IPS-20b (cell line): ENCODE data around the gene BLOC1S1.
A peak's percentile ranks its signal among the peaks of the same experiment; 100 is the strongest.

ENCODE experiments used
- H3K27ac ChIP-seq: one replicate; pipeline ENCODE4 v1.5.1; 2013; ENCODE audit warnings: low read length
- H3K27me3 ChIP-seq: 2 replicates; pipeline ENCODE4 v1.6.1; 2013; ENCODE audit warnings: mild to moderate bottlenecking, low read length, inconsistent platforms; ENCODE audit not compliant: insufficient read depth
- H3K36me3 ChIP-seq: 2 replicates; pipeline ENCODE4 v1.6.1; 2013; ENCODE audit warnings: low read depth, mild to moderate bottlenecking, inconsistent platforms, low read length, moderate library complexity; ENCODE audit not compliant: insufficient read depth
- H3K4me1 ChIP-seq: 2 replicates; pipeline ENCODE4 v1.6.1; 2013; ENCODE audit warnings: mild to moderate bottlenecking, control low read depth, inconsistent platforms, low read length, moderate library complexity; ENCODE audit not compliant: insufficient read depth
- H3K4me3 ChIP-seq: 2 replicates; pipeline ENCODE4 v1.5.1; 2013; ENCODE audit warnings: mild to moderate bottlenecking, low read length, inconsistent platforms
- H3K9ac ChIP-seq: 2 replicates; pipeline ENCODE4 v1.6.1; 2013; ENCODE audit warnings: low read depth, mild to moderate bottlenecking, inconsistent platforms, low read length, moderate library complexity
- H3K9me3 ChIP-seq: 2 replicates; pipeline ENCODE4 v1.6.1; 2013; ENCODE audit warnings: mild to moderate bottlenecking, low read depth, low read length, inconsistent platforms; ENCODE audit not compliant: insufficient read depth

Gene BLOC1S1

GRCh38 chr12:55717011-55718007 is 1.5 kb downstream of the BLOC1S1 start:
- H3K9me3 ChIP-seq, result no peaks in the 10 kb centered on the region
- H3K27ac ChIP-seq, result peak overlapping the region; percentile 90
- H3K4me1 ChIP-seq, result peaks cover 27% of the 10 kb centered on the region
- peak overlapping the region; percentile 97; the same call in 1 of the 2 replicates for H3K9ac ChIP-seq
- H3K27me3 ChIP-seq, result peaks cover 7% of the 10 kb centered on the region; the same call in 1 of the 2 replicates
- peak overlapping the region; percentile 97 for H3K4me3 ChIP-seq
- H3K36me3 ChIP-seq, result no peaks in the 10 kb centered on the region; the same call in 1 of the 2 replicates

DNA sequence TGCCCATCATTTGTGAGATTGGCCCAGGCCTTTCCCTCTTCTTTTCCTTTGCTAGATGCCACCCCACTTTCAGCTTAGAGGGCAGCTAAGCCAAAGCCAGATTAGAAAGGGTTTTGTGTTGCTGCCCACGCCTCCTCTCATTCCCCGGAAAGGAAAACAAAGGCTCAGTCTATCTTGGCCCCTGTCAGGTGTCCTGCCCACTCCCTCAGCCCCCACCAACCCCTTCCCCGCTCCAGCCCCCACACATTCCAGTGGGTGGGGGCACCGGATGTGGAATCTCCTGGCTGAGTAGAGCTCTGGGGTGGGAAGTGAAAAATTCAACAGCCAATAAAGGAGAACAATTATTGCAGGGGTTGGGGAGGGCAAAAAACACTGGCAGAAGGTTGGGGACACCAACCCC is 2.2 kb downstream of the BLOC1S1 start:
- peaks cover 4% of the 10 kb centered on the region for H3K36me3 ChIP-seq
- peak overlapping the region; percentile 90 for H3K27ac ChIP-seq
- 0 out of 2 replicates have a peak, but pooled peaks cover under 1% of the 10 kb centered on the region for H3K27me3 ChIP-seq
- H3K9ac ChIP-seq, result peak overlapping the region; percentile 97; the same call in 1 of the 2 replicates
- H3K9me3 ChIP-seq, result no peaks in the 10 kb centered on the region
- H3K4me1 ChIP-seq, result peaks cover 27% of the 10 kb centered on the region
- H3K4me3 ChIP-seq, result peak overlapping the region; percentile 97; the same call in 1 of the 2 replicates

GRCh38 chr12:55718624-55719275 is 2.9 kb downstream of the BLOC1S1 start:
- Histone ChIP-seq H3K27ac (peak overlapping the region; percentile 90), H3K36me3 (peaks cover 11% of the 10 kb centered on the region), H3K27me3 (no peaks in the 10 kb centered on the region), H3K4me3 (peak overlapping the region; percentile 97; the same call in 1 of the 2 replicates), H3K9me3 (no peaks in the 10 kb centered on the region), H3K9ac (peak overlapping the region; percentile 97; the same call in 1 of the 2 replicates), H3K4me1 (peaks cover 27% of the 10 kb centered on the region)

GRCh38 chr12:55719371-55719770 is 3.5 kb downstream of the BLOC1S1 start:
- Histone ChIP-seq H3K4me3 (no peak overlapping the region), H3K9me3 (no peaks in the 10 kb centered on the region), H3K4me1 (peaks cover 27% of the 10 kb centered on the region), H3K27ac (no peak overlapping the region), H3K9ac (peak overlapping the region; percentile 97; the same call in 1 of the 2 replicates), H3K27me3 (no peaks in the 10 kb centered on the region), H3K36me3 (peaks cover 17% of the 10 kb centered on the region)

GRCh38 chr12:55720071-55720564 is 4.3 kb downstream of the BLOC1S1 start, which contains the start of gene RDH5:
Gene RDH5, plus strand, starts transcription at chr12:55720393. Its CDS starts 792 bp downstream, at chr12:55721185.
- H3K4me1 ChIP-seq, result peaks cover 26% of the 10 kb centered on the region
- no peak within 1 kb of the TSS for H3K4me3 ChIP-seq
- H3K27me3 ChIP-seq, result no peaks in the 10 kb centered on the region
- no peak within 1 kb of the TSS for H3K27ac ChIP-seq
- H3K9ac ChIP-seq, result peak within 1 kb of the TSS; percentile 97; the same call in 1 of the 2 replicates
- peaks cover 25% of the 10 kb centered on the region for H3K36me3 ChIP-seq
- H3K9me3 ChIP-seq, result no peaks in the 10 kb centered on the region

- Histone ChIP-seq H3K9me3 (no peaks in the 10 kb centered on the region), H3K27me3 (no peaks in the 10 kb centered on the region), H3K4me1 (peaks cover 22% of the 10 kb centered on the region), H3K4me3 (no peak overlapping the region), H3K27ac (no peak overlapping the region), H3K9ac (no peak overlapping the region), H3K36me3 (peaks cover 33% of the 10 kb centered on the region)
Measured at GRCh38 chr12:55720894-55721444, 5.1 kb downstream of the BLOC1S1 start.

DNA sequence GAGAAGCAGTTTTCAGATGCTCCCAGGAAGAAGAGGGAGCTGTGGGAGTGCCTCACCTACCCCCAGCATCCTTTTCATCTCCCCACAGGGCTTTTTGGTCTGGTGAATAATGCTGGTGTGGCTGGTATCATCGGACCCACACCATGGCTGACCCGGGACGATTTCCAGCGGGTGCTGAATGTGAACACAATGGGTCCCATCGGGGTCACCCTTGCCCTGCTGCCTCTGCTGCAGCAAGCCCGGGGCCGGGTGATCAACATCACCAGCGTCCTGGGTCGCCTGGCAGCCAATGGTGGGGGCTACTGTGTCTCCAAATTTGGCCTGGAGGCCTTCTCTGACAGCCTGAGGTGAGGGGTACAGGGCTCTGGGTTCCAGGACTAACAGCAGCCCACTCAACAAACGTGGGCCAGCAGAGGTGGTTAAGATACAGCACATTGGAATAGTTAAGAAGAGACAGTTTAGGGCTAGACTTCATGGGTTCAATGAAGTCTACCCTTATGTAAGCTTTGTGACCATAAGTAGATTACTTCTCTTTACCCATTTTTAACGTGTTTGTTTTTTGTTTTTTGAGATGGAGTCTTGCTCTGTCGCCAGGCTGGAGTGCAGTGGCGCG is 5.9 kb downstream of the BLOC1S1 start:
- H3K36me3 ChIP-seq, result peaks cover 40% of the 10 kb centered on the region
- H3K4me3 ChIP-seq, result no peak overlapping the region
- no peaks in the 10 kb centered on the region for H3K27me3 ChIP-seq
- H3K27ac ChIP-seq, result no peak overlapping the region
- H3K9me3 ChIP-seq, result no peaks in the 10 kb centered on the region
- peaks cover 22% of the 10 kb centered on the region for H3K4me1 ChIP-seq
- H3K9ac ChIP-seq, result no peak overlapping the region

DNA sequence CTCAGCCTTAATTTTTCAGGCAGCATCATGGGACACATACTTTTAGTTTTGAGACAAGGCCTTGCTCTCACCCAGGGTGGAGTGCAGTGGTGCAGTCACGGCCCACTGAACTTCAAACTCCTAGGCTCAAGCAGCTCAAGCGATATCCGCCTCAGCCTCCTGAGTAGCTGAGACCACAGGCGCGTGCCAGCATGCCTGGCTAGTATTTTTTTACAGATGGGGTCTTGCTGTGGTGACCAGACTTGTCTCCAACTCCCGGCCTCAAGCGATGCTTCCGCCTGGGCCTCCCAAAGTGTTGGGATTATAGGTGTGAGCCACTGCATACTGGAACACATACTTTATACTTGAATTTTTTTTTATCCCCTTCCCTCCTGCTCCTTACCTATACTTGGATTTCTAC is 7.1 kb downstream of the BLOC1S1 start:
- no peaks in the 10 kb centered on the region for H3K9me3 ChIP-seq
- peaks cover 43% of the 10 kb centered on the region for H3K36me3 ChIP-seq
- no peak overlapping the region for H3K9ac ChIP-seq
- H3K4me3 ChIP-seq, result no peak overlapping the region
- H3K27ac ChIP-seq, result no peak overlapping the region
- H3K4me1 ChIP-seq, result peaks cover 19% of the 10 kb centered on the region
- no peaks in the 10 kb centered on the region for H3K27me3 ChIP-seq

- H3K9ac ChIP-seq, result no peak overlapping the region
- H3K4me3 ChIP-seq, result no peak overlapping the region
- peaks cover 43% of the 10 kb centered on the region for H3K36me3 ChIP-seq
- no peak overlapping the region for H3K27ac ChIP-seq
- H3K4me1 ChIP-seq, result peaks cover 13% of the 10 kb centered on the region
- no peaks in the 10 kb centered on the region for H3K27me3 ChIP-seq
- H3K9me3 ChIP-seq, result no peaks in the 10 kb centered on the region
Measured at GRCh38 chr12:55723516-55724225, 7.8 kb downstream of the BLOC1S1 start.

DNA sequence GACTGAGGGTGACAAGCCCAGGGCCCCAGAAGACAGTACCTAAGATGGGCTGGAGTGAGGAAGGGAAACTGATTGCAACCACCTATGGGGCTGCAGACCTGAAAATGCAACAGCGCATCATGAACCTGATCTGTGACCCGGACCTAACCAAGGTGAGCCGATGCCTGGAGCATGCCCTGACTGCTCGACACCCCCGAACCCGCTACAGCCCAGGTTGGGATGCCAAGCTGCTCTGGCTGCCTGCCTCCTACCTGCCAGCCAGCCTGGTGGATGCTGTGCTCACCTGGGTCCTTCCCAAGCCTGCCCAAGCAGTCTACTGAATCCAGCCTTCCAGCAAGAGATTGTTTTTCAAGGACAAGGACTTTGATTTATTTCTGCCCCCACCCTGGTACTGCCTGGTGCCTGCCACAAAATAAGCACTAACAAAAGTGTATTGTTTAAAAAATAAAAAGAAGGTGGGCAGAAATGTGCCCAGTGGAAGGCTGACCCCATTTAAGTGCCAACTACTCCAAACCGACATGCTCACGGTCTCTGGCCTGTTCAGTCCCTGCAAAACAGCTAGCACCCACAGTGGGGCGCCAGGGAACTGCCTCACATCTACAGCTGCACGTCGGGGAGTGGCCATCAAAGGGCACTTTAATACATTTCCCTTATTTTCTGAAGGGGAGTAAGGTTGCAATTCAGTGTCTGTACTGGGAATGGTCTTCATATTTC is 8.5 kb downstream of the BLOC1S1 start:
- no peak overlapping the region for H3K27ac ChIP-seq

More for the DNA sequence above, 8.5 kb downstream of the BLOC1S1 start:
- no peak overlapping the region for H3K4me3 ChIP-seq
- H3K9ac ChIP-seq, result no peak overlapping the region
- H3K27me3 ChIP-seq, result no peaks in the 10 kb centered on the region
- peaks cover 6% of the 10 kb centered on the region for H3K4me1 ChIP-seq
- H3K36me3 ChIP-seq, result peaks cover 43% of the 10 kb centered on the region
- no peaks in the 10 kb centered on the region for H3K9me3 ChIP-seq
